CD4-positive, alpha-beta T cell (primary cell): Measurements from ENCODE around the gene GLIS1. TPM values are rescaled to one million over a fixed set of nuclear protein-coding genes. Genes with fewer than 3 reads are reported as not detected.

Source experiments
- ATAC-seq: fragments of 200-7000 bp; cut with Tn5 transposase; one replicate; pipeline ENCODE4 v1.10.0; 2022; ENCODE audit warnings: mild to moderate bottlenecking; ENCODE audit not compliant: poor library complexity
- CTCF ChIA-PET: fragments of 350-600 bp; sonication (Branson Sonifier 250); formaldehyde crosslinking; loops from one replicate; lab custom pipeline; 2021; ENCODE audit warnings: antibody characterized with exemption, inconsistent platforms; lab: Charles Lee
- POLR2A ChIA-PET: fragments of 350-600 bp; sonication (Branson Sonifier 250); formaldehyde crosslinking; loops from one replicate; lab custom pipeline; 2021; ENCODE audit warnings: antibody characterized with exemption, inconsistent platforms; lab: Charles Lee
- DNase-seq, 14 experiments: peaks; one replicate each; pipeline ENCODE4 v3.0.0-alpha.2; 2013 to 2020; ENCODE audit warnings: mixed read lengths in 2 of 14
- H3K27ac ChIP-seq, 2 donors: one replicate each; pipeline versions ENCODE4 v1.5.1 to v1.7.0; 2013; ENCODE audit warnings: low read length in 2 of 2, low read depth in 1 of 2, mild to moderate bottlenecking in 1 of 2
- H3K27me3 ChIP-seq, 2 experiments: 1 replicate in 1 of 2; 2 replicates in 1 of 2; pipeline versions ENCODE4 v1.6.1 to v1.7.0; 2013; ENCODE audit warnings: low read length in 2 of 2, control low read depth in 1 of 2, mild to moderate bottlenecking in 1 of 2, moderate library complexity in 1 of 2; ENCODE audit not compliant: insufficient read depth in 2 of 2, control insufficient read depth in 1 of 2
- H3K36me3 ChIP-seq: one replicate; pipeline ENCODE4 v1.6.1; 2013; ENCODE audit warnings: low read length, control low read depth; ENCODE audit not compliant: insufficient read depth
- H3K4me1 ChIP-seq: one replicate; pipeline ENCODE4 v1.6.1; 2013; ENCODE audit warnings: low read length, control low read depth; ENCODE audit not compliant: insufficient read depth
- H3K4me3 ChIP-seq: one replicate; pipeline ENCODE4 v1.5.1; 2013; ENCODE audit warnings: mild to moderate bottlenecking, low read length, moderate library complexity
- H3K9me3 ChIP-seq, 2 experiments: 1 replicate in 1 of 2; 2 replicates in 1 of 2; pipeline versions ENCODE4 v1.6.1 to v1.7.0; 2013; ENCODE audit warnings: low read length in 2 of 2, mild to moderate bottlenecking in 2 of 2, control low read depth in 1 of 2, moderate library complexity in 1 of 2; ENCODE audit not compliant: control insufficient read depth in 1 of 2, insufficient read depth in 1 of 2
- H3K27ac Mint-ChIP-seq: one replicate; pipeline ENCODE4 v1.8.0; 2020; ENCODE audit warnings: mixed read lengths
- H3K27me3 Mint-ChIP-seq: one replicate; pipeline ENCODE4 v1.8.0; 2021; ENCODE audit warnings: mixed read lengths
- H3K36me3 Mint-ChIP-seq: one replicate; pipeline ENCODE4 v1.8.0; 2021; ENCODE audit warnings: low read depth, mixed read lengths
- H3K4me1 Mint-ChIP-seq: one replicate; pipeline ENCODE4 v1.8.0; 2021; ENCODE audit warnings: low read depth, mixed read lengths
- H3K4me3 Mint-ChIP-seq: one replicate; pipeline ENCODE4 v1.8.0; 2020; ENCODE audit warnings: mild to moderate bottlenecking, mixed read lengths
- H3K9me3 Mint-ChIP-seq: one replicate; pipeline ENCODE4 v1.8.0; 2020; ENCODE audit warnings: mixed read lengths
- intact Hi-C, 2 experiments: fragments of 100-400 bp; cut with DNase I in 1 of 2; cut with micrococcal nuclease in 1 of 2; formaldehyde crosslinking; loops; one replicate each; pipeline versions ENCODE4 v1.15.1 to v1.9.0; 2023 to 2025; cut with DNase I, micrococcal nuclease
- total RNA-seq, 174 experiments: library from RNA in 2 of 174; stranded (reverse) in 2 of 174; gene quantifications; one replicate each; pipeline ENCODE4 v1.2.3 and lab custom pipeline; 2021 to 2026
- TF ChIP-seq, protein P1 (sequence below): fragments of 200-600 bp; IDR thresholded peaks from one replicate; pipeline ENCODE4 v1.8.0; 2022; ENCODE audit warnings: antibody characterized with exemption, mild to moderate bottlenecking

GLIS1 gene
- total RNA-seq, 2 experiments from 2014 or later = not detected

- Mint-ChIP-seq H3K4me3 (no peak overlapping the region), H3K27ac (no peak overlapping the region), H3K9me3 (no peaks in the 10 kb centered on the region), H3K27me3 (no peaks in the 10 kb centered on the region), H3K36me3 (no peaks in the 10 kb centered on the region), H3K4me1 (no peaks in the 10 kb centered on the region)
- Histone ChIP-seq H3K27me3 (no peaks in the 10 kb centered on the region), H3K27ac (no peak overlapping the region), H3K9me3 (no peaks in the 10 kb centered on the region), H3K4me3 (no peak overlapping the region), H3K4me1 (no peaks in the 10 kb centered on the region), H3K36me3 (no peaks in the 10 kb centered on the region)
- ATAC-seq = no peak
- TF ChIP-seq, protein P1, sequence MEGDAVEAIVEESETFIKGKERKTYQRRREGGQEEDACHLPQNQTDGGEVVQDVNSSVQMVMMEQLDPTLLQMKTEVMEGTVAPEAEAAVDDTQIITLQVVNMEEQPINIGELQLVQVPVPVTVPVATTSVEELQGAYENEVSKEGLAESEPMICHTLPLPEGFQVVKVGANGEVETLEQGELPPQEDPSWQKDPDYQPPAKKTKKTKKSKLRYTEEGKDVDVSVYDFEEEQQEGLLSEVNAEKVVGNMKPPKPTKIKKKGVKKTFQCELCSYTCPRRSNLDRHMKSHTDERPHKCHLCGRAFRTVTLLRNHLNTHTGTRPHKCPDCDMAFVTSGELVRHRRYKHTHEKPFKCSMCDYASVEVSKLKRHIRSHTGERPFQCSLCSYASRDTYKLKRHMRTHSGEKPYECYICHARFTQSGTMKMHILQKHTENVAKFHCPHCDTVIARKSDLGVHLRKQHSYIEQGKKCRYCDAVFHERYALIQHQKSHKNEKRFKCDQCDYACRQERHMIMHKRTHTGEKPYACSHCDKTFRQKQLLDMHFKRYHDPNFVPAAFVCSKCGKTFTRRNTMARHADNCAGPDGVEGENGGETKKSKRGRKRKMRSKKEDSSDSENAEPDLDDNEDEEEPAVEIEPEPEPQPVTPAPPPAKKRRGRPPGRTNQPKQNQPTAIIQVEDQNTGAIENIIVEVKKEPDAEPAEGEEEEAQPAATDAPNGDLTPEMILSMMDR = no peak
- CTCF ChIA-PET = no interaction called here
- DNase-seq = no peak
- intact Hi-C loops = no loop called here
- POLR2A ChIA-PET = no interaction called here
Measured at GRCh38 chr1:53669621-53670191, 69.3 kb downstream of the GLIS1 start.

DNA sequence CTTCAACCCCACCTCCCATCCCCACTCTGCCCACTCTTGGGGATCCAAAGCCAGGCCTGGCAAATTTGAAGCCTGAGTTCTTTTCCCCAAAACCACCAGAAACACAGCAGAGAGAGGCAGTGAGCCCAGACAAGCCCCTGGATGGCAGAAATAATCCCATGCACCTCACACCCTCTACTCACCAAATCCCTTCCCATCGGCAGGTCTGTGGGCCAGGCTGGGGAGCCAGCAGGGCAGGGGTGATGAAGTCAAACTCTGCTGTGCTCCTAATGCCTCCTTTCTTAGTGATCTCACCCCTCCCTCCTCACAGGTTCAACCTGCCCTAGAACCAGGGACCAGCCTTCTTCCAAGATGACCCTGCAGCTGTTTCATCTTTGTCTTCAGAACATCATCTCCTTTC lies 72.4 kb downstream of the GLIS1 start:
- ChIA-PET POLR2A (no interaction called here), CTCF (no interaction called here)
- Mint-ChIP-seq H3K4me3 (no peak overlapping the region), H3K4me1 (no peaks in the 10 kb centered on the region), H3K9me3 (no peaks in the 10 kb centered on the region), H3K27ac (no peak overlapping the region), H3K36me3 (no peaks in the 10 kb centered on the region), H3K27me3 (no peaks in the 10 kb centered on the region)
- intact Hi-C loops = no loop called here
- ATAC-seq (no peak), DNase-seq (no peak)
- Histone ChIP-seq H3K9me3 (no peaks in the 10 kb centered on the region), H3K4me3 (no peak overlapping the region), H3K27me3 (no peaks in the 10 kb centered on the region), H3K36me3 (no peaks in the 10 kb centered on the region), H3K27ac (no peak overlapping the region), H3K4me1 (no peaks in the 10 kb centered on the region)
- TF ChIP-seq, protein P1 = no peak

DNA sequence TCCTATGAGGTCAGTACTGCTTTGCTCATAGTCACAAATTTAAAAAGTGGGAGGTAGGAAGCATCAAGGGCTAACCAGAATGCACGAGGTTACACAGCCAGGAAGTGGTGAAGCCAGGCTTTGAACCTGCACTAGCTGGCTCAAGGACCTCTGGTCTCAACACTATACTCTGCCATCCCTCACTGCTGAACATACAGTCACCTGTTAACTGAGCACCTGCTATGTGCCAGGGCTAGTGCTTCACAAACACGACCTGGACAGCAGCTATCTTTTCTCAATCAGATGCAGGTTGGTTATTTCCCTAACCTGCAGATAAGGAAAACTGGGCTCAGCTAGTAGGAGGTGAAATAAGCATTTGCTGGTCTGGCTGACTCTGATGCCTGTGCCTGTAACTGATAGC lies 73.0 kb downstream of the GLIS1 start:
- ATAC-seq (no peak), DNase-seq (no peak)
- Mint-ChIP-seq H3K27ac (no peak overlapping the region), H3K9me3 (no peaks in the 10 kb centered on the region), H3K27me3 (no peaks in the 10 kb centered on the region), H3K4me1 (no peaks in the 10 kb centered on the region), H3K36me3 (no peaks in the 10 kb centered on the region), H3K4me3 (no peak overlapping the region)
- no peaks in the 10 kb centered on the region for H3K36me3 ChIP-seq
- intact Hi-C loops = no loop called here
- H3K4me1 ChIP-seq = no peaks in the 10 kb centered on the region
- no peak overlapping the region for H3K27ac ChIP-seq
- TF ChIP-seq, protein P1 = no peak
- no peaks in the 10 kb centered on the region for H3K9me3 ChIP-seq
- ChIA-PET POLR2A (no interaction called here), CTCF (no interaction called here)
- no peak overlapping the region for H3K4me3 ChIP-seq
- no peaks in the 10 kb centered on the region for H3K27me3 ChIP-seq
